ENCODE measurements around the gene HERC2. TPM values are rescaled to one million over a fixed set of nuclear protein-coding genes. Genes with fewer than 3 reads are reported as not detected.

The HERC2 gene
- total RNA-seq, 4 donors from 2014 or later = 14.1 to 98.3 (median 58.6) TPM

DNA sequence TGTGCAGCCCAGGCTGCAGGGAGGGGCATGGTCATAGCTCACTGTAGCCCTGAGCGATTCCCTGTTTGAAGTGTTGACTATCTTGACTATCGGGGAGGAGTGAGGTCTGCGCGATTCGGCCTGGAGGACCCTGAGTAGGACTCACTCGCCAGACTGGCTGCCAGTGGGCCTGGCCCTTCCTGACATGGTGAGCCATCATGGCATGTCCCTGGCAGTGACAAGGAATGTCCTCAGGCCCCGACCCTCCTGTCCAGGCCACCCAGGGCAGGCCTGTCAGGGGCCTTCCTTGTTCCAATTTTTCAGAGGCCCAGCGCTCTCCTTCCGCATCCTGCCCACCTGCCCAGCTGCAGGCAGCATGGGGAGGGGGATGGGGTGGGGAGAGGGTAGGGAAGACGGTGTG is 217.7 kb downstream of the HERC2 start:
- intact Hi-C loops (cut with DNase I; ENCODE audit: low total_unique reads) = no loop called here
- no peaks in the 10 kb centered on the region for H3K9me3 ChIP-seq
- no peak overlapping the region for H3K27ac ChIP-seq
- peaks cover 0 to 10% of the 10 kb centered on the region in 2 donors for H3K27me3 ChIP-seq
- H3K4me3 ChIP-seq = no peak overlapping the region
- DNase-seq = no peak
- TF ChIP-seq CTCF (IDR thresholded peaks at IDR 0.05) (no peak), POLR2A (IDR thresholded peaks at IDR 0.05) (no peak)
- H3K36me3 ChIP-seq = no peaks in the 10 kb centered on the region
- H3K4me1 ChIP-seq = peaks cover 0 to 9% of the 10 kb centered on the region in 2 donors

DNA sequence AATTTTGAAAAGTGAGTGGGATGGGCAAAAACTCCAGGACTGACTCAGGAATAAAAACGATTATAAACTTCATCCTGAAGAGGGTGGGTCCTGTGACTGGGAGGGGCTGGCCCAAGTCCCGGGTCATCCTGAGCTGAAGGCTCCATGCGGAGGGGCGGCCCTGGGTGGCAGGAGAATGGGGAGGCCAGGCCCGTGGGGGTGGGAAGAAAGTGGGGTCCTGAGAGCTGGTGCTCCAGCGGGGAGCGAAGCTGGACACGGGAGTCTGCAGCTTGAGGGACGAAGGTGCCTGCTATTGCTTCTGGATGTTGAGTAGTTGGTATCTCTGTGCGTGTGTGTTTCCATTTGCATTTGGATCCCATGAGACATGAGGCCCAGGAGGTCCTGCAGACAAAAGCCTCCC is 218.1 kb downstream of the HERC2 start:
- Histone ChIP-seq H3K4me1 (peaks cover 0 to 10% of the 10 kb centered on the region in 2 donors), H3K4me3 (no peak overlapping the region), H3K9me3 (no peaks in the 10 kb centered on the region), H3K36me3 (no peaks in the 10 kb centered on the region), H3K27ac (no peak overlapping the region), H3K27me3 (peaks cover 0 to 13% of the 10 kb centered on the region in 2 donors)
- DNase-seq = no peak
- intact Hi-C loops (cut with DNase I; ENCODE audit: low total_unique reads) = no loop called here
- TF ChIP-seq CTCF (IDR thresholded peaks at IDR 0.05) = no peak
- TF ChIP-seq POLR2A (IDR thresholded peaks at IDR 0.05) = no peak

DNA sequence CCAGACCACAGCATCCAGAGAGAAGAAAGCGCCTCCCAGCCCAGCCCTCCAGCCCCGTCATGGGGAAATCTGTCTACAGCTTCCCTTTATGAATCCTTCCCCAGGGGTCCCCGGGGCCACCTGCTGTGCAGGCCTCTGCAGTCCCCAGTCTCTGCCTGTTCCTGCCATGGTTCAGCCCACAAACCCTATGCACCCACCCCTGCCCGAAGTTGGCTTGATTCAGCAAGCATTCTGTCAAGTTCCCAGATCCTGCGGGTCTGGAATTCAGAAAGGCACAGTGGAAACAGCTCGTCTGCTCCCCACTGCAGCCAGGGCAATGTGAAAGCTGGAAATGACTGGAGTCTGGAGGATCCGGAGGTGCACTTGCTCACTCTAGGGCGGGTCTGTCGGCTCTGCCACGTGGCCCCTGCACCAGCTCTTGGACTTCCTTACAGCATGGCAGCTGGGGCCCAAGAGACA is 220.0 kb downstream of the HERC2 start:
- Histone ChIP-seq H3K9me3 (no peaks in the 10 kb centered on the region), H3K36me3 (no peaks in the 10 kb centered on the region), H3K27me3 (peaks cover 0 to 13% of the 10 kb centered on the region in 2 donors), H3K4me3 (no peak overlapping the region), H3K27ac (no peak overlapping the region), H3K4me1 (peaks cover 0 to 10% of the 10 kb centered on the region in 2 donors)
- TF ChIP-seq CTCF (IDR thresholded peaks at IDR 0.05) (no peak), POLR2A (IDR thresholded peaks at IDR 0.05) (no peak)
- intact Hi-C loops (cut with DNase I; ENCODE audit: low total_unique reads) = no loop called here
- DNase-seq = no peak

DNA sequence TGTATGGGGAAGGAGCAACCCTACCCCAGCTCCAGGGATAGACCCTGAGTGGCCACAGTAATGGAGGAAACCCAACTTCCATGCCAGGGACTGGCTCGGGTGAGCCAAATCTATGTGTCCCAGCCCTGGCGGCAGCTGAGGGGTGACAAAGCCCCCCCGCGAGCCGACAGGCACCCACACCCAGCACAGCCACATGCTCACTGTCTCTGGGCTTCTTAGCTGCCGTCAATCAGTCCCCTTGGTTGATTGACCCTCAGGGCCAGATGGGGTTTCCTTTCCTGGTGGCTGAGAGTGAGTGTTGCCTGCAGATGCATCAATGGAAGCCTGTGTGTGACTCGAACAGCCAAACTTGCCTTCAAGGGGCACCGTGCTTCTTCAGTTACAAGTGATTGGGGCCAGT is 220.8 kb downstream of the HERC2 start:
- intact Hi-C loops (cut with DNase I; ENCODE audit: low total_unique reads) = no loop called here
- TF ChIP-seq CTCF (IDR thresholded peaks at IDR 0.05) (no peak), POLR2A (IDR thresholded peaks at IDR 0.05) (no peak)
- H3K9me3 ChIP-seq = no peaks in the 10 kb centered on the region
- H3K36me3 ChIP-seq = no peaks in the 10 kb centered on the region
- DNase-seq = no peak
- H3K4me1 ChIP-seq = peaks cover 0 to 4% of the 10 kb centered on the region in 2 donors
- H3K27ac ChIP-seq = no peak overlapping the region
- H3K4me3 ChIP-seq = no peak overlapping the region
- peaks cover 0 to 13% of the 10 kb centered on the region in 2 donors for H3K27me3 ChIP-seq

- peaks cover 0 to 4% of the 10 kb centered on the region in 2 donors for H3K4me1 ChIP-seq
- peaks cover 0 to 13% of the 10 kb centered on the region in 2 donors for H3K27me3 ChIP-seq
- intact Hi-C loops (cut with DNase I; ENCODE audit: low total_unique reads) = no loop called here
- H3K27ac ChIP-seq = no peak overlapping the region
- no peak overlapping the region for H3K4me3 ChIP-seq
- no peaks in the 10 kb centered on the region for H3K36me3 ChIP-seq
- no peaks in the 10 kb centered on the region for H3K9me3 ChIP-seq
- TF ChIP-seq CTCF (IDR thresholded peaks at IDR 0.05) (no peak), POLR2A (IDR thresholded peaks at IDR 0.05) (no peak)
- DNase-seq = no peak
Observed at GRCh38 chr15:28100516-28101195, 221.3 kb downstream of the HERC2 start.

Measured in uterus (tissue), 4 donors.